ENCODE data around the gene ZNF532. TPM values are rescaled to one million over a fixed set of nuclear protein-coding genes. Genes with fewer than 3 reads are reported as not detected.

ZNF532 gene
- total RNA-seq, 2 experiments from 2014 or later = 4.0 to 4.8 TPM

- POLR2A ChIA-PET = no interaction called here
- DNase-seq (no peak), ATAC-seq (ENCODE audit: low read depth) (no peak)
- Mint-ChIP-seq H3K4me1 (no peaks in the 10 kb centered on the region), H3K9me3 (no peaks in the 10 kb centered on the region), H3K27ac (no peak overlapping the region), H3K36me3 (no peaks in the 10 kb centered on the region), H3K27me3 (peaks cover 7% of the 10 kb centered on the region), H3K4me3 (no peak overlapping the region)
Observed at GRCh38 chr18:58998401-58999203, 133.9 kb downstream of the ZNF532 start.

- Mint-ChIP-seq H3K36me3 (no peaks in the 10 kb centered on the region), H3K4me3 (no peak overlapping the region), H3K27me3 (peaks cover 5% of the 10 kb centered on the region), H3K4me1 (no peaks in the 10 kb centered on the region), H3K27ac (no peak overlapping the region), H3K9me3 (no peaks in the 10 kb centered on the region)
- ATAC-seq (ENCODE audit: low read depth) (no peak), DNase-seq (no peak)
- POLR2A ChIA-PET = no interaction called here
Observed at GRCh38 chr18:59001166-59001565, 136.5 kb downstream of the ZNF532 start.

GRCh38 chr18:59001721-59002120 is 137.0 kb downstream of the ZNF532 start:
- H3K4me1 Mint-ChIP-seq = no peaks in the 10 kb centered on the region
- no peaks in the 10 kb centered on the region for H3K36me3 Mint-ChIP-seq
- DNase-seq = no peak
- no peak overlapping the region for H3K4me3 Mint-ChIP-seq
- POLR2A ChIA-PET = no interaction called here
- H3K9me3 Mint-ChIP-seq = no peaks in the 10 kb centered on the region
- H3K27me3 Mint-ChIP-seq = peaks cover 5% of the 10 kb centered on the region
- ATAC-seq (ENCODE audit: low read depth) = no peak
- no peak overlapping the region for H3K27ac Mint-ChIP-seq

GRCh38 chr18:59002974-59003594 is 138.4 kb downstream of the ZNF532 start:
- H3K4me1 Mint-ChIP-seq = no peaks in the 10 kb centered on the region
- ATAC-seq (ENCODE audit: low read depth) (no peak), DNase-seq (no peak)
- peaks cover 5% of the 10 kb centered on the region for H3K27me3 Mint-ChIP-seq
- H3K4me3 Mint-ChIP-seq = no peak overlapping the region
- POLR2A ChIA-PET = no interaction called here
- H3K36me3 Mint-ChIP-seq = no peaks in the 10 kb centered on the region
- no peak overlapping the region for H3K27ac Mint-ChIP-seq
- no peaks in the 10 kb centered on the region for H3K9me3 Mint-ChIP-seq

GRCh38 chr18:59005262-59005661 is 140.6 kb downstream of the ZNF532 start:
- POLR2A ChIA-PET = no interaction called here
- Mint-ChIP-seq H3K27ac (no peak overlapping the region), H3K27me3 (peaks cover 3% of the 10 kb centered on the region), H3K4me1 (no peaks in the 10 kb centered on the region), H3K9me3 (no peaks in the 10 kb centered on the region), H3K36me3 (no peaks in the 10 kb centered on the region), H3K4me3 (no peak overlapping the region)
- ATAC-seq (ENCODE audit: low read depth) (no peak), DNase-seq (no peak)

GRCh38 chr18:59006461-59007067 is 141.9 kb downstream of the ZNF532 start:
- no peaks in the 10 kb centered on the region for H3K4me1 Mint-ChIP-seq
- no peaks in the 10 kb centered on the region for H3K27me3 Mint-ChIP-seq
- DNase-seq (no peak), ATAC-seq (ENCODE audit: low read depth) (no peak)
- no peak overlapping the region for H3K4me3 Mint-ChIP-seq
- H3K9me3 Mint-ChIP-seq = no peaks in the 10 kb centered on the region
- POLR2A ChIA-PET = no interaction called here
- no peaks in the 10 kb centered on the region for H3K36me3 Mint-ChIP-seq
- no peak overlapping the region for H3K27ac Mint-ChIP-seq

GRCh38 chr18:59008302-59008974 is 143.8 kb downstream of the ZNF532 start:
- H3K4me3 Mint-ChIP-seq = no peak overlapping the region
- no peaks in the 10 kb centered on the region for H3K36me3 Mint-ChIP-seq
- ATAC-seq (ENCODE audit: low read depth) = no peak
- no peaks in the 10 kb centered on the region for H3K27me3 Mint-ChIP-seq
- POLR2A ChIA-PET = no interaction called here
- H3K4me1 Mint-ChIP-seq = no peaks in the 10 kb centered on the region
- DNase-seq = no peak
- no peaks in the 10 kb centered on the region for H3K9me3 Mint-ChIP-seq
- no peak overlapping the region for H3K27ac Mint-ChIP-seq

- H3K36me3 Mint-ChIP-seq = no peaks in the 10 kb centered on the region
- POLR2A ChIA-PET = no interaction called here
Observed at GRCh38 chr18:59009846-59010245, 145.2 kb downstream of the ZNF532 start.

GRCh38 chr18:59011289-59011688 is 146.6 kb downstream of the ZNF532 start:
- Mint-ChIP-seq H3K9me3 (no peaks in the 10 kb centered on the region), H3K27me3 (peaks cover 5% of the 10 kb centered on the region)

More at GRCh38 chr18:59009846-59010245, 145.2 kb downstream of the ZNF532 start:
- H3K27ac Mint-ChIP-seq = no peak overlapping the region
- H3K9me3 Mint-ChIP-seq = no peaks in the 10 kb centered on the region
- no peak overlapping the region for H3K4me3 Mint-ChIP-seq
- peaks cover 5% of the 10 kb centered on the region for H3K27me3 Mint-ChIP-seq
- no peaks in the 10 kb centered on the region for H3K4me1 Mint-ChIP-seq
- DNase-seq (no peak), ATAC-seq (ENCODE audit: low read depth) (no peak)

GRCh38 chr18:59011786-59012185 is 147.1 kb downstream of the ZNF532 start:
- DNase-seq = no peak
- no peaks in the 10 kb centered on the region for H3K36me3 Mint-ChIP-seq
- POLR2A ChIA-PET = no interaction called here
- H3K9me3 Mint-ChIP-seq = no peaks in the 10 kb centered on the region
- no peaks in the 10 kb centered on the region for H3K4me1 Mint-ChIP-seq
- H3K4me3 Mint-ChIP-seq = no peak overlapping the region
- ATAC-seq (ENCODE audit: low read depth) = no peak
- H3K27me3 Mint-ChIP-seq = peaks cover 5% of the 10 kb centered on the region
- no peak overlapping the region for H3K27ac Mint-ChIP-seq

More at GRCh38 chr18:59011289-59011688, 146.6 kb downstream of the ZNF532 start:
- no peak for ATAC-seq (ENCODE audit: low read depth)
- no peak overlapping the region for H3K4me3 Mint-ChIP-seq
- POLR2A ChIA-PET = no interaction called here
- no peaks in the 10 kb centered on the region for H3K4me1 Mint-ChIP-seq
- H3K36me3 Mint-ChIP-seq = no peaks in the 10 kb centered on the region
- no peak overlapping the region for H3K27ac Mint-ChIP-seq
- DNase-seq = no peak

GRCh38 chr18:59012815-59013705 is 148.4 kb downstream of the ZNF532 start:
- Mint-ChIP-seq H3K27me3 (peaks cover 5% of the 10 kb centered on the region), H3K4me3 (no peak overlapping the region), H3K36me3 (no peaks in the 10 kb centered on the region), H3K9me3 (peaks cover 2% of the 10 kb centered on the region), H3K4me1 (no peaks in the 10 kb centered on the region), H3K27ac (no peak overlapping the region)
- ATAC-seq (ENCODE audit: low read depth) = no peak
- no peak for DNase-seq
- POLR2A ChIA-PET = no interaction called here

- Mint-ChIP-seq H3K27ac (no peak overlapping the region), H3K4me3 (no peak overlapping the region)
Observed at GRCh38 chr18:59013744-59014143, 149.1 kb downstream of the ZNF532 start.

More at GRCh38 chr18:59013744-59014143, 149.1 kb downstream of the ZNF532 start:
- POLR2A ChIA-PET = no interaction called here
- peaks cover 7% of the 10 kb centered on the region for H3K27me3 Mint-ChIP-seq
- H3K4me1 Mint-ChIP-seq = no peaks in the 10 kb centered on the region
- no peaks in the 10 kb centered on the region for H3K36me3 Mint-ChIP-seq
- peaks cover 4% of the 10 kb centered on the region for H3K9me3 Mint-ChIP-seq
- DNase-seq (no peak), ATAC-seq (ENCODE audit: low read depth) (no peak)
